HG02759 (cell line): Measurements from ENCODE around the gene ERMARD.
"Not testable (repeated sequence)": the region's sequence is repeated elsewhere in the genome, so short reads cannot be mapped to it uniquely, and the experiment has no call there.

Experiments used
- ATAC-seq: cut with Tn5 transposase; IDR thresholded peaks from one replicate; pipeline ENCODE4 v1.9.1; 2021; ENCODE audit warnings: mild to moderate bottlenecking, moderate library complexity; ENCODE audit not compliant: unreplicated experiment

ERMARD gene

GRCh38 chr6:169729961-169730360 lies 21.5 kb upstream of the ERMARD start:
- no peak for ATAC-seq

DNA sequence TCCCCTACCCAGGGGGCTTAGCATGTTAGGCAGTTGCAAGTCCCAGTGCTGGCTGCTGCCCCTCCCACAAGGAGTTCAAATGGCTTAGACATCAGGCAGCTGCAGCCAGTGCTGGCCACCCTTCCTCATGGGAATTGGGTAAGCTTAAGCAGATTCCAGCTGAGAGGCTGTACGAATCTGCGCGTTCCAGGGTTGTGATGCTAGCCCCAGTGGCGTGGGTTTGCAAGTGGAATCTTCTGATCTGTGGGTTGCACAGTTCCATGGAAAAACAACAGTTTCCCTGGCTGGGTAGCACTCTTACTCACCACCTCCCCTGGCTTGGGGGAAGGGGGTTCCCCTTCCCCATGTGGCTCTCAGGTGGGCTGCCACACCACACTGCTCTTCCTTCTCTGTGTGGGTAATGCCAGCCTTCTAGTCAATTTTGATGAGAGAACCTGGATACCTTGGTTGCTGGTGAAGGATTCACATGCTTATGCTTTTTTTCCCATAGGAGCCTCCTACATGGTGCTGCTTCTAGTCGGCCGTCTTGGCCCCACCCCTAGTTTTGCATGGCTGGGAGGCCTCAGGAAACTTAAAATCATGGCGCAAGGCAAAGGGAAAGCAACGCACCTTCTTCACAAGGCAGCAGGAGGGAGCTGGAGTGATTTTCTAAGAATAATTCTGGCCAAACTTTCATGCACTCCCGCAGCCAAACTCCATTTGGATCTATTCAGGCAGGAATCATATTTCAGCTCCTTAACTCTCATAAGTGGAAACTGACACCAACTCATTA lies 13.0 kb upstream of the ERMARD start:
- ATAC-seq: no peak

DNA sequence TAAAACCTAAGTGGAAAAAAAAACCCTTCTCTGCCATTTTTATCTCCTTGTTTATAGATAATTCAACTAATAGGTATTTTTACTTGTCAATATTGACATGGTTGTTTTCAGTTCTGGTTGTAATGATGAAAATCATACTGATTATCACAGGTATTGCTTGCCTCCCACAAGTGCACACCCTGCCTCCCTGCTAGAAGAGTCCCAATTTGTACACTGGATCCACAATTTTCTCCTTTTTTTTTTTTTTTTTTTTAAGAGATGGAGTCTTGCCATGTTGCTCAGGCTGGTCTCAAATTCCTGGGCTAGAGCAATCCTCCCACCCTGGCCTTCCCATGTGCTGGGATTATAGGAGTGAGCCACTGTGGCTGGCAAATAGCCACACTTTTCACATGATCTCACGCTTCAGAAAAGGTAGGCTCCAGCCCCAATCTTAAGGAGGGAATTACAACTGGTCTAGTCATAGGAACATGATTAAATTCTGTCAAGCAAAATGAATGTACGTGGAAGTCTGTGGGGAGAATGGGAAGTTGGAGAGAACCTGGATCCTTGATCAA lies 12.4 kb upstream of the ERMARD start:
- no peak for ATAC-seq

DNA sequence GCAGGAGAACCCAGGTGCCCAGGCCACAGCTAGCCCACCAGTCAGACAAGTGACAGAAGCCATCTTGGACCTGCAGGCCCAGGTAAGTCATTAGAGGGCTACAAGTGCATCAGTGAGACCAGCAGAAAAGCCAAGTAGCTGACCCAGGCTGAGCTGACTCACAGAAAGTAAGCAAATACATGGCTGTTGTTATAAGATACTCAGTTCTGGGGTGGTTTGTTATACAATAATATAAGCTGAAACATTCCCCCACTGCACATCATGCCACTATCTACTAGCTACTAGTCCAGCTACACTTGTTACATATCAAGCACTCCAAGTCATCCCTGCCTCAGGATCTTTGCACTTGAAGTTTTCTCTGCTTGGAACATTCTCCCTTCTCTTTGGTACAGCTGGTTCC lies 10.1 kb upstream of the ERMARD start:
- ATAC-seq: no peak

DNA sequence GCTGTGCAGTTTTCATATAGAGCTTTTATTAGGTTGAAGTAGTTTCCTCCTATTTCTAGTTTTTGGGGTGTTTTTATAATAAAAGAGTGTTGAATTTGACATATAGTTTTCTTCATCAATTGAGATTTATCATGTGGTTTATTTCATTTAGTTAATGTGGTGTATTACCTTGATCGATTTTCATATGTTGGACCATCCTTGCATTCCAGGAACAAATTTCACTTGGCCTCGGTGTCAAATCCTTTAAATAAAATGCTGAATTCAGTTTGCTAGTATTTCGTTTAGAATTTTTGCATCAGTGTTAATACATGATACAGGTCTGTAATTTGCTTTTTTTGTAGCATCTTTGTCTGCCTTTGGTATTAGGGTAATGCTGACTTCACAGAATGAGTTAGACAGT lies 6.0 kb upstream of the ERMARD start:
- ATAC-seq: no peak

DNA sequence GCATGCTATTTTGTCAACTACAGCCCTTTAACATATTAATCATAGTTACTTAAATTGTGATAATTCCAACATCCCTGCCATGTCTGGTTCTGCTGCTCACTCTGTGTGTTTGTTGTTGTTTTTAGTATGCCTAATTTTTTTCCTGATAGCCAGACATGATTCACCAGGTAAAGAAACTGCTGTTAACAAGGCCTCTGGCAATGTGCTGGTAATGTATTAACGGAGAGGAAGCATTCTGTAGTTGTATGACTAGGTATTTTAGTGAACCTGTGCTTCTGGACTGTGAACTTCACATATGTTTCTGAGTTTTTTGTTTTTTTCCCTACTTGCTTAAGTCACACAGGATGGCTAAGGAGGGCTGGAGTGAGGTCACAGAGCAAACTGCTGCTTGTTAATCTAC lies 4.9 kb upstream of the ERMARD start:
- ATAC-seq: no peak

DNA sequence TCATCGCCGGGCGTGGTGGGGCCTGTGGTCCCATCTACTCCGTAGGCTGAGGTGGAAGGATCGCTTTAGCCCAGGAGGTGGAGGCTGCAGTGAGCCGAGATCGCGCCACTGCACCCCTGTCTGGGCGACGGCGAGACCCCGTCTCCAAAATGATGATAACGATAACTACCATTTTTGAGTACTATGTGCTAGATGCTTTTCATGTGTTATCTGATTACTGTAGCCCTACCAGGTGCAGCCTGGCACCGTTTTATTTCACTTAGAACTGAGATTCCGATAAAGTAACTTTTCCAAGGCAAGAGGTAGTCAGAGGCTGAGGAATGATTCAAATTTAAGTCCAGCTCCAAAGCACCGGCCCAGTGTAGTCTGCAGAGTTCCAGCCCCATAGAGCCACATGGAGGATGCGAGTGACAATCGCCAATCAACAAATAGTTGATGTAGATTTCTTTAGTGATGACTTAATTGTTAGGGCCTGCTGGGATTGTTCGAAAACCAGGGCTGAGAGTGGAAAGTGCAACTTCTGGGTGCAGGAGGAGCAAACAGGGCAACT lies 727 bp downstream of the ERMARD start:
- no peak for ATAC-seq

GRCh38 chr6:169755162-169755561 lies 3.7 kb downstream of the ERMARD start:
- ATAC-seq: no peak

DNA sequence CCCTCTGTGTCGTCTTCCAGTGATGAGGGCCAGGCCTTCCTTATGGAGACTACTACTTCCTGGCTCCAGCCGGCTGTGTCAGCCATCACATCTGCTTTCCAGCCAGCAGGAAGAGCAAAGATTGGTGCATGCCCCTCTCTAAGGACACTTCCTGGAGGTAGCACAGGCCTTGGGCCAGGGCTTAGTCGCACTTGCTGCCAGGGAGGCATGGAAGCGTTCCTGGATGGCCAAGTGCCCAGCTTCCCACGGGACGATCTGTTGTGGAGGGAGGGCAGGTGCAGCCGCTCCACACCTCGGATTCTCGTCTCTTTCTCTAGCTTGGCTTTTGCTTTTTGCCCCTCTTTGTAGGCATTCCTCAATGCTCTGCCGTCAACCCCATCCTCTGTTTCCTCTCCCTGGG lies 11.9 kb downstream of the ERMARD start:
- ATAC-seq: no peak

DNA sequence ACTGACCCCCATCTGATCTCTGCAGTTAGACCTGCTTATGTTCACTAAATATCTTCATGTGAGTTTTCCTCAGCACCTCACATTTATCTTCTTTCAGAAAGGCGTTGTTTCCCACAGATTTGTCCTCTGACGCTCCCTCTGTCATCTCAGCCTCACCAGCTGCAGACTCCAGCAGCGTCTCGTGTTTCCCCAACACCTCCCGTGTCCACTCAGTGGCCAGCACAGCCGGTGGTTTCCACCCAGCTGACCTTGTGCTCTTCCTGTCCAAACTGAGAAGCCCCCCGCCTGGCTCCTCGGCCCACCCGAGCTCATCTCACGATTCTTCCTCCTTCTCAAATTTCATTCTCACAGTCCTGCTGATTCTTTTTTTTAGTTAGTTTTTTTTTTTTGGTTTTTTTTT lies 12.5 kb downstream of the ERMARD start:
- ATAC-seq: no peak

DNA sequence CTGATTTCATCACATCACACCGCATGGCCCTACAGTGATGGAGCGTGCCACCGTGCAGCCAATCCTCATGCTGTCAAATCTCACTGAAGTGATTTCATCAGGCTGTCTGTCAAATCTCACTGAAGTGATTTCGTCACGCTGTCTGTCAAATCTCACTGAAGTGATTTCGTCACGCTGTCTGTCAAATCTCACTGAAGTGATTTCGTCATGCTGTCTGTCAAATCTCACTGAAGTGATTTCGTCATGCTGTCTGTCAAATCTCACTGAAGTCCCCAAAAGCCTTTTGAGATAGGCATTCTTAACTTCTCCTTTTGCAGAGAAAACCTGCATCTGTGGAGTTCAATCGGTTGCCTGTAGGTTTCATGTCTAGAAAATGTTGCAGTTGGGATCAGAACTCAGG lies 14.4 kb downstream of the ERMARD start:
- ATAC-seq: not testable (repeated sequence)

GRCh38 chr6:169766232-169766631 lies 14.8 kb downstream of the ERMARD start:
- no peak for ATAC-seq

GRCh38 chr6:169766921-169767736 lies 15.7 kb downstream of the ERMARD start:
- no peak for ATAC-seq

DNA sequence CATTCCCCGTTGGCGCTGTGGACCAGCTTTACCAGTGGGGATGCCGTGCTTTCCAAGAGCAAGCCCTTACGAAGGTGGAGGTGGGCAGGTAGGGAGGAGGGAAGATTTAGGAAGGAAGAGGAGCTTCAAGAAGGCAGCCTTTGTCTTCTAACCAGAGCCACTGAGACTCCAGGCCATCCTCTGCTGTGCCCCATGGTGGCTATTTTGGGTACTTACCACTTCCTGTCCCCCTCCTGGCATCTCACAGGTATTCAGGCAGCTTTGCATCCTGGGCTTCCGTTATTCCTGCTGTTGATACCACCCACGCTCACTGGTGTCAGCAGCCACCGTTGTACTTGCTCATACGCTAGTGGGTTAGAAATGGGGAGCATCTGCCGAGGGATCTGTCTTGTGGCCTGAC lies 22.9 kb downstream of the ERMARD start:
- ATAC-seq: no peak

DNA sequence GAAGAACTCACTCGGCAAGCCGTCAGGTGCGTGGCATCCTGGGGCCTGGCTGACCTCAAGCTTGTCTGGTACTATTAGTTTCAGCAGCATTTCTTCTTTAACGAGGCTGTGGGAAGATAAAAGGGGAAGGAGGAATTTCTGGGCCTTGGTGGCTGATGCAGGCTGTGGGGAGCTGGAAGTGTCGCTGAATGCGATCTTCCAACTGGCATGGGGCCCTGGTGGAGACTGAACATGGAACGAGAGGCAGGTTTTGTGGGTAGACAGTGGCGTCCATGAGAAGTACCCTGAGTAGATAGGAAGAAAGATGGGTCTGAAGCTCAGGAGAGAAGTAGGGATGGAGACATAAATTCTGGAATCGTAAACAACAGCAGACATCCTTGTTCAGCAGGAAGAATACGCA lies 23.9 kb downstream of the ERMARD start:
- ATAC-seq: no peak

- ATAC-seq: no peak
These were observed 25.0 kb downstream of the ERMARD start for GRCh38 chr6:169776379-169776778.

DNA sequence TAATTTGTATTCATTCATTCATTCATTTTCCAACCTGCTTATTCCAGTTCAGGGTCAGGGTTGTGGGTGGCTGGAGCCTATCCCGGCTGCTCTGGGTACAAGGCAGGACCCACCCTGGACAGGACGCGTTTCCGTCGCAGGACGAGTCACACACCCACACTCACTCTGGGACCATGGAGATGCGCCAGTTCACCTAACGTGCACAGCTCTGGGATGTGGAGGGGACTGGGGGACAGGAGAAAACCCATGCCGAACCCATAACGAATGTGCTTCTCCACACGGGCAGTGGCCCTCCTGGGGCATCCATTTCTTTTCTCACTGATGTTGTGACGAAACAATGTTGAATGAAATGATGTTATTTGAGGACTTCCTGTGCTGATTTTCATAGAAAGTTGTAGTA lies 26.5 kb downstream of the ERMARD start:
- no peak for ATAC-seq

GRCh38 chr6:169778646-169779045 lies 27.2 kb downstream of the ERMARD start:
- ATAC-seq: no peak

DNA sequence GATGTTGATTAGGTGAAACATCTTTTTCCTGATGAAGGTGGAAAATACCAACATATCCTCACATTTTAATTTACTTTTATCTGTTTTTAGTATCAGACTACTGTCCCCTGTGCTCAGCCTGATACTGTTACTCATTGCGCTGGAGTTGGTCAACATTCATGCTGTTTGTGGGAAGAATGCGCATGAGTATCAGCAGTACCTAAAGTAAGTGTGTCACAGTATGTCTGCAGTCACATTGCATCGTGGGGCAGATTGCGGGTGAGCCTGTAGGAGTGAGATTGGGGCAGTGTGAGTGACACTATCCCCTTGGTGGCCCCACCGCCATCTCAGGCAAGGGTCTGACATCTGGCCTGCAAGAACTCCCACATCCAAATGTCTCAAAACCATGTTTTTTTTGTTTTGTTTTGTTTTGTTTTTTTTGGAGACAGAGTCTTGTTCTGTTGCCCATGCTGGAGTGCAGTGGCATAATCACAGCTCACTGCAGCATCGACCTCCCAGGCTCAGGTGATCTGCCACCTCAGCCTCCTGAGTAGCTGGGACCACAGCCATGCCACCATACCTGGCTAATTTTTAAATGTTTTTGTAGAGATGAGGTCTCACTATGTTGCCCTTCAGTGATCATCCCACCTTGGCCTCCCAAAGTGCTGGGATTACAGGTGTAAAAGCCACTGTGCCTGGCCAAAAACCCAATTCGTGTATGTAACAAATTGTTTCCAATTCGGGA lies 27.8 kb downstream of the ERMARD start:
- no peak for ATAC-seq

- no peak for ATAC-seq
These were observed 28.5 kb downstream of the ERMARD start for GRCh38 chr6:169779896-169780295.

DNA sequence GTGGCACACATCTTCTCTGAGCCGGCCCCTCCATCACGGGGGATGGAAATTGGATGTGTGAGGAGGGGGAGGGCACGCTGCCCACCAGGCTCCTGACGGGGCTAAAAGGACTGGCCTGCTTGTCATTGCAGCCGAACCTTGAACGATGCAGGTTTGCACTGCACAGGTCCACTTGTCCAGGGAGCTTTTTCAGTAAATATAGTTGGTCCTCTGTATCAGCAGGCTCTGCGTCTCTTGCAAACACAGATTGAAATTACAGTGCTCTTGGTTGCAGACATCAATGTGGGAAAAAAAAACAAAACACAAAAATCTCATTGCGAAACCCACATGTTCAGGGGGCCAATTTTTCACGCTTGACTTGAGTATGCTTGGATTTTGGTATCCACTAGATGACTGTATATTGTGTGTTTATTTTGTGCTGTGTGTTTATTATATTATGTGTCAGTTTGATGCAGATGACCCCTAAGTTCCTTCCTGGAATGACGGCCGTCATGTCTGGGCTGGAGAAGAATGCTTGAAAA lies 29.2 kb downstream of the ERMARD start:
- ATAC-seq: no peak
